T-helper 22 cell (primary cell): ENCODE measurements around the gene ZPLD1.

Experiments
- DNase-seq: peaks from one replicate; pipeline ENCODE4 v3.0.0-alpha.2; 2020; ENCODE audit warnings: low read depth

Gene ZPLD1

DNA sequence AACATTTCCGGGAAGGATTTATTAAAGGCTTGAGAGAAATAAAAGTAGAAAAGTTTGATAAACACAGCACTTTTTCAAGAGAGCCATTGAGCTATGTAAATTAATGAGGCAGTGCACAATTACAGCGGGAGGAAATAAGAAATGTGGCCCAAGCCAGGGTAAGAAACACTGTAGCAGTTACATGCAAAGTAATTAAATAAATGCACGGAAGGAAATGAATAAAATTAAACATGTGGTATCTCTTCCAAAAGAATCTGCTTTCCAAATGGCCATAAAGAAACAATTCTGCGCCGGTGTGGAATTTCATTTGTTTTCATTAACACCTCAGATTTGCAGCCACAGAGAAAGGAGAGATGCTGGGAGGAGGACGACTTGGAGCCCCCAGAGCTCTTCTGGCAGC is 35.3 kb downstream of the ZPLD1 start:
- DNase-seq: no peak

DNA sequence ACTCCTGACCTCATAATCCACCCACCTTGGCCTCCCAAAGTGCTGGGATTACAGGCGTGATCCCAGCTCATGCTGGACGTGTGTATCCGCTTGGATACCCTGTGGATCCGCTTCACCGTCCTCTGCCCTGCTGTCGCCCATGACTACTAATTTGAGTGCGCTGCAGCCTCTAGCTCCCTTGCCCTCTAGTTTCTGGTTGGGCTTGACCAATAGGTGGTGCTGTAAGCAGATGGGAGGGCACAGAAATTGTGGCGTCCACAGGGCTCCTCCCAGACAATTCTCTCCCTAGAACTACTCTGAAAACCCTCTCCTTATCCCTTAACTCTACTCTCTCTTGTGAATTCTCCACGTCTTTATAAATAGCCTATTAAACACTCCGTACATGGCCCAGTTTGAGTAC is 36.2 kb downstream of the ZPLD1 start:
- no peak for DNase-seq

DNA sequence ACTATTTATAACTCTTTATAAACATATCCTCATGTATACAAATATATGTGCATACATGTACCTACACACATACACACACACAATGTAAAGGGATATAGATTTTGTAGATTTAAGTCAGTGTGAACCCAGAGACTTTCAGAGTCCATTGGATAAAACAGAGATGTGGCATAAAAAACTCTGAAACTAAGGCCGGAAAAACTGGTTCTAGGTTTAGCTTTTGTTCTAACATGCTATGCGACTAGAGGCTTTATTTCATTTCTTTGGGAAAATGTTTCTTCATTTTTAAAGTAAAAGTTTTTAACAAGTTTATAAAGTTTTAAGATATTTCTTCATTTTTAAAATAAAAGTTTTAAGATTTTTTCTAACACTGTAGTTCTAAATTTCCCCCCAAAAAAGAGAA is 36.7 kb downstream of the ZPLD1 start:
- no peak for DNase-seq

DNA sequence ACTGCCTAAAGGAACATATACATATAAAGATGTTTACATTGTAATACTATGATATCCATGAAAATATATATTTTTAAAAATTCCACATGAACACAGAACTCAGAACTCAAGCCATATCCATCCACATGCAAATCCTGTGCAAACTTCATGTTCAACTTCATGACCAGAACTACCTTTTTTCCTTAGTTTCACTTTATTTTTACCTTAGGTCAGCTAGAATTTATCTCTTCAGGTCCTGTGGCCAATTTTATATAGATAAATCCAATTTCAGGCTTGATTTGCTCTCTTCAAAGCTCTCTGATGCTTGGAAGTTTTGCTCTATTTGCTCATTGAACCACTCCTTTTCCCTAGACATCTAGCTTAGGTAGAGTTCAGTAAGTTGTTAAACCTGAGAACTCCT is 38.8 kb downstream of the ZPLD1 start:
- DNase-seq: no peak

DNA sequence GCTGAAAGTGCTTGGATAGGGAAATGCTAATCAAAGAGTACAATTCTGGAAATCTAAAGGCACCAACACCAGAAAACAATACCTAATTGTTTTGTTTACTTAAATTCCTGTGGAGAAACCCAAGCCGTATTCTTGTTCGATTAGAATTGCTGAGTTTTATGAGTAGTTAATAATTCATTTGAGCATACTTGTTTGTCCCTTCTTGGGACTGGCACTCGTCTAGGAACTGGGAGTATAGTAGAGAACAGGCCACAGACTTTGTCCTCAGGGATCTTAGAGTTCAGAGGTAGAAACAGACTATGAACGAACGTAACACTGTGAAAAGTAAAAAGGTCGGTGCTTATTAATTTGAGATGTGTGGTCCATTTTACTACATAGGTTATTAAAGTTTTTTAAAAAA is 39.4 kb downstream of the ZPLD1 start:
- DNase-seq: no peak

DNA sequence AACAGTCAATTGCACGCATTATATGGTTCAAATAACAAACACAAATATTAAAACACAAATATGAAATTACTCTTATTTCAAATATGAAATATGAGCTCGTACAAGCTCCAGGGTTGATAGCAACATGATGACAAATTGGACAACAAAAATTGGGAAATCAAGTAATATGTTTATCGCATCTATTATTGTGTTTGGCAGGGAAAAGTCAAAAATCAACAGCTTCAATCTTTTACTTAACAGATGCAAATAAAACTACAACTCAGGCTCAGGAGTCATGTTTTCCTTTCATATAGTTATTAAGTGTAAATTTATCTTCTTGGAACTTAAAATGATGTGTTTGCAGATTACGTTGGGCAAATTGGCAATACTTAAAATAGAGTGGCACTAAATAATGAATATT is 41.4 kb downstream of the ZPLD1 start:
- DNase-seq: no peak

DNA sequence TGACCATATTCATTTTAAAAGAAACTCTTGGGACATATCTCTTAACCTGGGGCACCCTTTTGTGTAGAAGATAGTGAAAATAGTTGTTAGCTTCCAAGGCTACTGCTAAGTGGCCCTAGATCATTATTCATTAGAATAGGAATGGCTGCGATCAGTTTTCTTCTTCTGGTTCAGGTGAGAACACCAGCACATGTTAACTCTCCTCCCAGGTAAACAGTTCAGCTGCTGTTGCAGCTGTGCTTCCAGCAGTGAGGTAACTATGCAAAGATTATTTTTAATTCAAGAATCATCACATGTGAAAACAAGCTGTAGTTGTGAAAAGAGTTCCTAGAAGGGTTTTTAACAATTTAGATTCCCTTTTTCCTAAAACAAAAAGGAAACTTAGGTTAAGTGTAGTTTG is 43.3 kb downstream of the ZPLD1 start:
- no peak for DNase-seq

DNA sequence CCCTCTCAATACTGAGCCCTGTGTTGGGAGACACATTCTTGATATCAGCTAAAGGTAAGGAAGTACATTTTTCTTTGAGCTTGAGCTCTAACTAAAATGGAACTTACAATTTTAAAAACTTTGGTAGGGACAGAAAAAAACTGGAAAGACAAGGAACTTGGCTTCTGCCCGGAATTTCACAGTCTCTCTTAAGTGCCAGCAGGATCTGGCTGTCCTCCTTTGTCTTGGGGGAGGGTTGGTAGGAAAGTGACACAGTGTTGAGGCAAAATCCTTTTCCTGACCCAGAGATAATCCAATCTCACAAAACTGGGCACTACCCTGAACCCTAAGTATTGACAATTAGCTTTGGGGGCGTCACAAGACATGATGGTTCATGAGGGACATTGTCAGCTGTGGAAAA is 45.3 kb downstream of the ZPLD1 start:
- no peak for DNase-seq

DNA sequence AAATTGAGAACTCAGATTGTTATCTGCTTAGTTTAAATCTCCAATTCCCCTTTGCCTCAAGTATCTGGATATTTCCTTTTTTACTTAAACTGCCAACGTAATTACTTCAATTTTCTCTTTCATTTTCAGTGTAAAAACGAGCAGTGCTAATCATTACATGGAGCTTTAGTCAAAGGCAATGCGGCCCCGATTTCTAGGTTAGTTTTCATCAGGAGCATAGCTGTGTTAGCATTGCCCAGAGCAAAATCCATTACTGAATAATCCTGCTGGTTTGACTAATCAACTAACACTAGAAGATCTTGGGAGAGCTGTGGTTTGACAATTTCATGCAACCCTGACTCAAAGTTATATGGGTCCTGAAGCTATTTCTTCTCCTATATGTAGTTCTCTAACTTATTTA is 46.2 kb downstream of the ZPLD1 start:
- DNase-seq: no peak

DNA sequence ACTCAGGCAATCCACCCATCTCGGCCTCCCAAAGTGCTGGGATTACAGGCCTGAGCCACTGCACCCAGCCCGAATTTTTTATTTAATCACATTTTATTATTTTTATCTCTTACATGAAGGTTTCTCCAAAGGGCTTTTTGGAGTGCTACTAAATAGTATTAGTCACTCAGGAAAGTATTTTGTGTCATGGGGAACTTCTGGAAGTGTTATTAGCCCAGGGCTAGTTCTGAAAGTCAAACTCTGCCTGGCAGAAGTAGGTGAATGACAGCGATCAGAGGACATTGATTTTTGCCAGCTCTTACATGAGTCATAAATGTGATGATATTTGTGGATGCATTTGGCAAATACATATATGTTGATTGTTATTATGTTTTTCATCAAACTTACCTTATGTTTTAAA is 48.7 kb downstream of the ZPLD1 start:
- DNase-seq: no peak

DNA sequence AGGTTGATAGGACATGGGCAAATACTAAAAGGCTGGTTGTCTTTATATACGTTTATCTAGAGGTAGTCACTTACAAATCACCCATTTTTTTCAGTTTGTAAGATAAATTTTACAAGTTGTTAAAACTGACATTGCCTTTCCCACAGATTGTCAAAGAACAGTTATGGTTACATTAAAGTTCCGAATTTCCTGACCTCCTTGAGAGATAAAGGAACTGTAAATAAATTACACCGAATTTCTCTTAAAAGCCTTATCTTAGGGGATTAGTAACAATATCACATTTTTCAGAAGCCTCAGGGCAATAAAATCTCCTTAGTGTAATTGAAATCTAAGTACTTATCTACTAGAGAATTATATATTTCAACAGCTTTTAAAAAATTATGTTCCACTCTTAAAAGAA is 49.5 kb downstream of the ZPLD1 start:
- DNase-seq: no peak

DNA sequence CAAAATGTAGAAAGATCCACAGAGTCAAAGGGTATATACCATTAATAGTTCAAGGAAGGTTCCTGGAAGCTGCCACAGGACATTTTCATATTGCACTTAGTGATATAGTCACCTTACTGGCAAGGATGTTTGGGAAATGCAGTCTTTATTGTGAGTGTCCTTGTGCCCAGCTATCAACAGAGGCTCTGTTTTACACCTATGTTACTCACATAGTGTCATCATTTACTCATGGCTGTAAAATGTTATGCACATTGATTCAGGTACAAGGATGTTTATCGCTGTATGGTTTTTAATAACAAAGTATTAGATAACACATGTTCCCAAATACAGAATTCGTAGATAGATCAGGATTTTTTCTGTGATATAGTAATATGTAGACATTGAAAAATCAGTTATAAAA is 50.9 kb downstream of the ZPLD1 start:
- no peak for DNase-seq

DNA sequence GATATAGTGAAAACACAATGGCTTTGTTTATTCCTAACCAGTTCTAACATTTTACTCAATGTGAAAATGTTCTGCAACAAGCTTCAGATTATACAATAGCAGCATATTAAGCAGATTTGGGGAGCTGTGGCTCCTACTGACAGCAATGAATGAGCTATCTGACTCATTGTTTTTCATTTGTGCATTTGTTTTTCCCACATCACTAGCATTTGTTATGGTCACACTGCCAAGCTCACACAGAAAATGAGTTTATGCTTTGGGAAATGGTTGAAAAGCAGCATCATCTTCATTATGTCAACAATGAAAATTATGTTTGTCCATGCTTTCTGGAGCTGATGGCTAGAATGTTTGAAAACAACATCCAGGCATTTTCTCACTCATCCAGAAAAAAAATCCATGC is 53.5 kb downstream of the ZPLD1 start:
- DNase-seq: no peak

DNA sequence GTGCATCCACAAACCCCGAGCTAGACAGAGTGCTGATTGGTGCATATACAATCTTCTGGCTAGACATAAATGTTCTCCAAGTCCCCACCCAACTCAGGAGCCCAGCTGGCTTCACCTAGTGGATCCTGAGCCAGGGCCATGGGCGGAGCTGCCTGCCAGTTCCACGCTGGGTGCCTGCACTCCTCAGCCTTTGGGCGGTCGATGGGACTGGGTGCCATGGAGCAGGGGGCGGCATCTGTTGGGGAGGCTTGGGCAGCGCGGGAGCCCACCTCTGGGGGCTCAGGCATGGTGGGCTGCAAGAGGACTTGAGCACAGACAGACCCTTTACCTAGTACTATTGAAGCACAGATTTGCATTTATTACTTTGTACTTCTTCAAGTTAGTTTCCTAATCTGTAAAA is 57.5 kb downstream of the ZPLD1 start:
- DNase-seq: no peak

DNA sequence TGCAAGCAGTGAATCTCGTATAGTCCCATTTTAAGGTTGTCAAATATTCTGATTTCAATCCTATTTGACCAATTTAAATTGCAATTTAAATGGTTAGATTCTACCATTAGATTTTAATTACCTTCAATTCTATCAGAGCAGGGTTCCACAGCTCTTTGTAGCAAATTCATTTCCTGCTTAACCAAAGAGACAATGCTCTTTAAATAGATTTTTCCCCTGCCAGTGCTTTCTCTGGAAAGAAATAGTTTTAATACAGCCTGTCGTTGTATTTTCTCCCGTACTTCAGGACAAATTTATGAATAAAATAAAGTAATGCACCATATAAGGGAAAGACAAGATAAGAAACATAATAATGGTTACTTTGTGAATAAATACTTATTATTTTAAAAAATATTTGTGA is 62.8 kb downstream of the ZPLD1 start:
- no peak for DNase-seq

DNA sequence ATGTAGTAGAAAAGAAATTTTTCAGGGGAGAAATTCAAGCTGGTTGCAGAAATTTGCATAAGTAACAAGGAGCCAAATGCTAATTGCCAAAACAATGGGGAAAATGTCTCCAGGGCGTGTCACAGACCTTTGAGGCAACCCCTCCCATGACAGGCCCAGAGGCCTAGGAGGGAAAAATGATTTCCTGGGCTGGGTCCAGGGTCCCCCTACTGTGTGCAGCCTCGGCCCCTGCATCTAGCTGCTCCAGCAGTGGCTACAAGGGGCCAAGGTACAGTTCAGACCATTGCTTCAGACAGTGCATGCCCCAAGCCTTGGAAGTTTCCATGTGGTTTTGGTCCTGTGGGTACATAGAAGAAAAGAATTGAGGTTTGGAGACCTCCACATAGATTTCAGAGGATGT is 70.7 kb downstream of the ZPLD1 start:
- DNase-seq: no peak

DNA sequence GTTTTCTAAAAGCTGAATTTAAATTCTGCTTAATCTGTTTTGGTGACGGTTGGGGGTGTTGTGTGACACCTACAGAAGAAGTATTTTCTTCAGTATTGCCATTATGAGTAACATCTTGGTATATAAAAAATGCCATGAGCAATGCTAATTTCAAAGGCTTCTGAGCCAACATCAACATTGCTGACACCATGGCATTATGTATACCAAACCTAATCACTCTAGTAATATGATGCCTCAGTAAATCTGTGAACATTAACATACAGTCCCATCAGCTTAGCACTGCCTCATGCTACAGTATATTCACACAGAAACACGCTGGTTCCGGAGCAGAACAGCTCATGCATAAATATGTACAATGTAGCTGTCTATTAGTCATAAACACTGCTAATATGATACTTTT is 75.8 kb downstream of the ZPLD1 start:
- DNase-seq: no peak

DNA sequence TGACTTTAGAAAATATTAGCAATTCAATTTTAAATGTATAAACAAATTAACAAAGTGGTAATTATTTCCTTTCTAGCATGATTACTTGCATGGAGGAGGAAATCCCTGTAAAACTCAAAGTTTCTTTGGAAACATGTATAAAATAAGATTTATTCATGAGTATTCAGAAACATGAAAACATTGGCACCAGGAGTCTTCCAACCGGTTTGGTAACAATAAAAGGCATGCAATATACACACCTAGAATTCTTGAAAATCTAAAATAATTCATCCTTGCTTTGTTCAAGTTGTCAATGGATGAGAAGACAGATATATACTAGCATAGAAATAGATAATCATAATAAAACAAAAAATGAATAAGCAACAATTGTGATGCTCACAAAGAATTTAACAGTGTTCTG is 76.4 kb downstream of the ZPLD1 start:
- DNase-seq: no peak

DNA sequence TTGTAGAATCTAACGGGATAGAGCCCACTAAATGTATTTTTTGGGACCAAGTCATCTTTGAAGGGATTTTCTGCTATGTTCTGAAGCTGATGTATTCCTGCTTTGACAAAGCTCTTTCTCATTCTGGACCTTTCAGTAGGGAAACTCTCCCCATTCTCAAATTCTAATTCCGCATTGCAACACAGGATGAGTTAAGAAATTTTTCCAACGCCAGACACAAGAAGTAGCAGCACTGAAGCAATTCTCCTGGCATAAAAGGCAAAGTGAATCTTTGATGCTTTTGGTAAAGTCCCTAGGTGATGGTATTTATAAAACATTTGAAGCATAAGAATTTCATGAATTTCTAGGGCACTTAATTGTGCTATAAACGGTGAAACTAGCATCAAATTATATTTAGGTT is 76.8 kb downstream of the ZPLD1 start:
- DNase-seq: no peak

DNA sequence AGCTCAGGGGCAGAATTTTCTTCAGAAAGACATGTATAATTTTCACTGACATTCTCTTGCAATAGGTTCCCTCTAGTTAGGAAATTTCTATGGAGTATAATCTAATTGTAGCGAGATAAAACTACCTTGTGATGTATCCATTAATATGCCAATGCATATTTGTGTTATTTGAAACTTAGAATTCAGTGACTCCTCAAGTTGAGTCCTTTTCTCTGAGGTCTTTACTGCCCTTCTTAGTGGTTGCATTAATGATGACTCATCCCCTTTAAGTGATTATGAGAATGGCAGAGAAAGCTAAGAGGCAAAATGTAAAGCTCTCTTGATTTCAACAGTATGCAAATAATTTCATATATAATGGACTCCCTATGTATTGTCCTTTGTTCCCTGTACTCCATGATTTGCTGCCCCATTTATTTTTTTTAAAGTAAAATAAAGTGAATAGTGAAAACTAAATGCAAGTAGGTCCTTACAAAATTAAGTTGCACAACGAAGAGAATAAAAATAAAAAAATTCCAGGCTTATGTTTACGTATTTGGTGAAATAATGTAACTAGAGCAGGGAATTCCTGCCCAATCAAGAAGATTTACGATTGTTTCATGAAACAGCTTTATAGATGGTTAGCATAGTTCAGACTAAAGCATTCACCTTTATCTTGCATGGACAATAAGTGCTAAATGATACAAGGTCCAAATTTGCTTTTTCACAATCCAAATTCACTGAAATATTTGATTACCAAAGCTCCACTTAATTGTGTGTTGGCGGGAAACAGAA is 78.1 kb downstream of the ZPLD1 start:
- DNase-seq: no peak

DNA sequence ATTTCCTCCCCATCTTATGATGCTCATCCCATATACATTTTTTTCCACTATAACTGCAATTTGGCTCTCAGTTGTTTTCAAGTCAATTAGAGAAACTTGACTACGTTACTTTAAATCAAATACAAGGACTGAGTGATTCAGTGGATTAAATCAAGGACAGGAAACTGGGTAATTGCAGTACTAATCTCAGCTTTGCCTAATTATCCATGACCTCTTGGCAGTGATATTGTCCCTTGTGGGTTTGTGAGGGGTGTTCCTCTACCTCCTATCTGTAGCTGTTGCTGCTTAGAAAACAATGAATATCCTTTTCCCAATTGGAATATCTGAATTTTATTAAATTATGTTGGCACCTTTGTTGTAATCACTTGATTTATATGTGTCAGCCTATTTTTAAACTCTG is 79.4 kb downstream of the ZPLD1 start:
- no peak for DNase-seq

DNA sequence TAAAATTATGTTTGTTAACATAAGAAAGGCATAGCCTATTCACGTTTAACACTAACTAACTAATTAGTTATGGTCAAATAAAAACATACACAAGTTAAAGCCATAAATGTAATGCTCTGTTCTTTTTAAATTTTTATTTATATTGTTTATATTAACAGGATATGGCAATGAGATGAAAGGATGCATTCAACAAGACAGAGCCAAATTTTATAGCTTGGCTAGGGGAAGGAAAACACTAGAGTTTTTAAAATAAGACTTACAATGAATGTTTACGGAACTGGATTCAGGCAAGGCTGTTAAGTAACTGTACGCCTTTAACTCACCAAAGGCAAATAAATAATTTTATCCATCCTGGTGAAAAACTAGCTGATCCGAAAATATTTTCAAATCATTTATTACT is 86.4 kb downstream of the ZPLD1 start:
- DNase-seq: no peak

DNA sequence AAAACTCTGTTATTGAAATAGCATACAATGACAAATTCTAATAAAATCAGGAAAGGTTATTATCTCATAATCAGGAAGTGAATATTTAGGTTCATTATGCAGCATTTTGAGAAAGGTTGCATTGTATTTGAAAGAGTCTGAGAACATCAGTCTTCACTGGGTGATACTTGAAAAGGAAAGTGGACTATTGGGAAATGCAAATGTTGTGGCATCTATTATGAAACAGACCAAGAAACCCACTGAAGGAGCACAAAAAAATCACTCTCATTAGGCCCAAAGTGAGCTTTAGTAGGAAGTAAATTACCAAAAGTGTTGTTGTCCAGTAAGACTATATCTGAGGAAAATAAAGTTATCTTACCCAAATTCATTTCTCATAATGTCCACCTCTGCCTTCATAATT is 90.8 kb downstream of the ZPLD1 start:
- DNase-seq: no peak

DNA sequence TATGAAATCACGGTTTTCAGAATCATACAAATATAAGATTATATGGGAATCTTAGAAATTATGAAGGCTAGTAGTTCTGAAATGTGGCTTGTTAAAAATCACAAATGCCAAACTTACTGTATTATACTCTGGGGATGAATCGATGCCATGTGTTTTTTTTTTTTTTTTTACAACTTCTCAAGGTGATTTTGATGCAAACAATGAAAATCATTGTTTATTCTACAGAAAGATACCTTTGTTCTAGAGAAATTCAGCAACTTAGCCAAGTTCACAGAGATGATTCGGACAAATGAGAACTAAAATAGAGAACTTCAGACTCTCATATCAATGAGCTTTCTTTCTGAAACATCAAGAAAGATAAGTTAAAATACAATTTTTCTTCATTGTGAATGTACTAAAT is 92.0 kb downstream of the ZPLD1 start:
- DNase-seq: no peak

DNA sequence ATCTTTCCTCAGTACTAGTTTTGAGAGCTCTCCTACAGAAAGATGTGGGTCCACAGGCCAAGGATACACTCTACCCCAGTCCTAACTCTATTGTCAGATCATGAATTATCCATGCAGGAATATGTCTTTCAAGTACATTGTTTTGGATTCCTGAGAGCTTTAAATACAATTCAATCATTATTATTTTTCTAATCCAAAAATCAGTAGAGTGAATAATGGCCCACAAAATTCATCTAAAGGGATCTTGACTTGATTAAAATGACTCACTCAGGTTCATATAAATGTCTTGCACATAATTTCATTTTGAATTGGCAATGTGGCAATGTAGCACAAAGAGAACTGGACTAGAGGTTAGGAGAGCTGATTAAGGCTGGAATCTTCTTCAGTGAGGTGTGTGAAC is 93.9 kb downstream of the ZPLD1 start:
- DNase-seq: no peak
